ENCODE results near the gene SRSF4.

DNA sequence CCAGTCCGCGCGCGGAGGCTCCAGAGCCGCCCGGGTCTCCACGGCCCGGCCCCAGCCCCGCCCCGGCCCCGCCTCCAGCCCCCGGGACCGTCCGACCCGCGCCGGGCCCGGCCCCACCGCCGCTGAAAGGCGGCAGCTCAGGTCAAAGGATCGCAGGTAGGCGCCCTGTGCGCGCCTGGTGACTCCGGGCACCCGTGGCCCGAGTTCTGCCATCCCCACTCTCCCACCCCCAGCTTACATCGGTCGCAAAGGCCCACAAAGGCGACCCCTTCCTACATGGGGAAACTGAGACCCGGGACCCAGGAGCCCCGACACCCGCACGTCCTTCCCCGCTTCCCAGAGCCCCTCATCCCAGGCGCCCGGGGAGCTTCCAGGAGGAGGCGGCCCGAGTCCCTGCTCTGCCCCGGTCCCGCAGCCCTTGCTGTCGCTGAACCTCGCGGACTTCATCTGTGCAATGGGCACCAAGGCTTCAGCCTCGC lies 57.8 kb downstream of the SRSF4 start, which contains the start of gene TMEM200B:
- TF ChIP-seq CTCF (IDR thresholded peaks at IDR 0.05; ENCODE audit: borderline replicate concordance, extremely low read depth, low read length, poor library complexity, severe bottlenecking) (no peak), EZH2 (IDR thresholded peaks at IDR 0.05; ENCODE audit: borderline replicate concordance, low read depth, low read length, severe bottlenecking) (no peak)

All from DND-41 (cell line).